Activated CD4-positive, alpha-beta T cell treated with anti-CD3 and anti-CD28 coated beads, Interleukin-2, amount 50 U/mL, for 24 hours (primary cell): ENCODE results near the gene RC3H1.
"Not testable (repeated sequence)": the region's sequence is repeated elsewhere in the genome, so short reads cannot be mapped to it uniquely, and the experiment has no call there.

Experiments
- DNase-seq, 2 donors: peaks; one replicate each; pipeline ENCODE4 v3.0.0-alpha.2; 2020; ENCODE audit warnings: low read depth in 1 of 2, low spot score in 1 of 2

The RC3H1 gene

GRCh38 chr1:173960625-173961024 is 61.5 kb downstream of the RC3H1 start:
- DNase-seq = no peak

GRCh38 chr1:173954179-173954578 is 68.0 kb downstream of the RC3H1 start:
- no peak for DNase-seq

- no peak for DNase-seq
Observed at GRCh38 chr1:173948594-173948993, 73.6 kb downstream of the RC3H1 start.

GRCh38 chr1:173946380-173946921 is 75.7 kb downstream of the RC3H1 start:
- DNase-seq = no peak

DNA sequence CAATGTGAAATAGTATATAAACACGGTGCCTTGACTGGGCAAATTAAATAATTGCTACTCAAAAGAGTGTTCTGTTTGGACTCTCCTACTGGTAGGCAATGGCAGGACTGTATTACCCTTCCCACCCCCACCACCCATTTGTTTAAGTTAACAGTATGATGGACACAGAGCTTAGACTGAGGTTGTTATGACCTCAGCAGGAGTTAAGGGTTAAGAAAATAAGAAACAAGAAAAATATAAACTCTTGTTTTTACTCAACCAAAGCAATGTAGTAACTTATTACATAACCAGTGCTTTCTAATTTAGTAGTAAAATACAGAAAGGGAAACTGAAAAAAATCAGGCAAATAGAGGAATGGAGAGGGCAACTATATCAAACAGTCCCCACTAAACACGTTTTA is 85.1 kb downstream of the RC3H1 start:
- no peak for DNase-seq

GRCh38 chr1:173934440-173934839 is 87.7 kb downstream of the RC3H1 start:
- no peak for DNase-seq

DNA sequence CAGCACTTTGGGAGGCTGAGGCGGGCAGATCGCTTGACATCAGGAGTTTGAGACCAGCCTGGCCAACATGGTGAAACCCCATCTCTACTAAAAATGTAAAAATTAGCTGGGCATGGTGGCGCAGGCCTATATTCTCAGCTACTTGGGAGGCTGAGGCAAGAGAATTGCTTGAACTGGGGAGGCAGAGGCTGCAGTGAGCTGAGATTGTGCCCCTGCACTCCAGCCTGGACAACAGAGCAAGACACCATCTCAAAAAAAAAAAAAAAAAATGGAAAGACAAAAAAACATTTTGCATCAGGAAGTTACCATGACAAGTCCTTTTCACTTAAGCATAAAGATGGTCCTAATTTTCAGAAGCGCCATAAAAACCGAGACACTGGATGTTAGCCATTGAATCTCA is 91.6 kb downstream of the RC3H1 start:
- not testable (repeated sequence) for DNase-seq

DNA sequence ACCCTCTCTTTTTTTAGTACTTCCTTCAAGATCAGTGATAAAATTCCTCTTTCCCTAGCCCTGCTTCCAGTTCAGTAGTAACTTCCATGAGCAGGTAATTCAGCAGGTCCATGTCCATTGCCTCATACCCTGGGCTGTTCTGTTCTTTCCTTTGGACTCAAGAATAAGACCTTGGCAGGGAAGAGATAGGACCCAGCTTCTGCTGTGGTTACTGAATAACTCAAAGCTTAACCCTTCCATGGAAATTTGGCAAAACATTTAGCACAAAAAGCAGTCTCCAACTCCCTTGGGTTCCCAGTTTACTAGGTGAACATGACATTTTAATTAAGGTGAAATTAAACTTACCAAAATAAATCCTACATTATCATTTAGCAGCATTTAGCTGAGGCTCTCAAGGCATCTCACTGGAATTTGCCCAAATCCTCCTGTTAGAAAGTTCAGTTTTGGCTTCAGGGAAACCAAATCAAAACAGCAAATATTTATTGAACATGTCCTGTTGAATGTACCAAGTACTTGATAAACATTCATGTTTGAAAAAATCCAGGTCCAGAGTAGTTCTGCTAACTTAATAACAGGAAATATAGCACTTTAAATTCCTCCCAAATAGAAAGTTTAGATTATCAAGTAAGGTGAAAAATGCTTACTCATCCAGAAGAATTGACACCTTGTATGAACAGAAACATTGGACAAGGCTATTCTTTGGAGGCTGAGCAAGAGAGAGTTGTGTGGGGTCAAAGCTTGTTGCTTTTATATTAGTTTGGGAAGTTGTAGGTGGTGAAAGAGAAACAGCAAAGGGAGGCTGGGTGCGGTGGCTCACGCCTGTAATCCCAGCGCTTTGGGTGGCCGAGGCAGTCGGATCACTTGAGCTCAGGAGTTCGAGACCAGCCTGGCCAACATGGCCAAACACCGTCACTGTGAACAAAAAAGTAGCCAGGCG is 96.6 kb downstream of the RC3H1 start:
- no peak for DNase-seq

GRCh38 chr1:173920861-173921260 is 101.3 kb downstream of the RC3H1 start:
- DNase-seq = no peak

- no peak for DNase-seq
Observed at GRCh38 chr1:173917635-173918493, 104.3 kb downstream of the RC3H1 start.

DNA sequence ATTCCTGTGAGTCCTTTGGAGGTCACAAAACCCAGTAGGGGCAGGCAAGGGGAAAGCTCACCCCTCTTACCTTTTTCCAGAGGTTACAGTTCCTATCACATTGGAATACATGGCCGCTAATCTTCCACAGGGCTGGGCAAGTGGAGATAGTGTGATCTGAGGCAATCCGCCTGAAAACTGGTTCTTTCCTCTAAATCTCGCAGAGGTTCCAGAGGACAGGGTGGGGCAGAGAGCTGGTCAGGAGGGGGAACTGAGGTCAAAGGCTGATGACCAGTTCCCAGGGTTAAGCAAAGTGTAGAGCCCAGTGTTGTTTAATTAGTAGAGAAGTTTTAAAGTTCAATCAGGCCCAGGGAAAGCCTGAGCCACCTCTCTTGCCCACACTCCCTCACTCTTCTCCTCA is 105.0 kb downstream of the RC3H1 start, which contains the start of gene SERPINC1:
Gene SERPINC1 (minus strand): TSS at position 179 of the 400 bp plus-strand sequence. CDS start 68 bp downstream, at position 111.
- no peak for DNase-seq

DNA sequence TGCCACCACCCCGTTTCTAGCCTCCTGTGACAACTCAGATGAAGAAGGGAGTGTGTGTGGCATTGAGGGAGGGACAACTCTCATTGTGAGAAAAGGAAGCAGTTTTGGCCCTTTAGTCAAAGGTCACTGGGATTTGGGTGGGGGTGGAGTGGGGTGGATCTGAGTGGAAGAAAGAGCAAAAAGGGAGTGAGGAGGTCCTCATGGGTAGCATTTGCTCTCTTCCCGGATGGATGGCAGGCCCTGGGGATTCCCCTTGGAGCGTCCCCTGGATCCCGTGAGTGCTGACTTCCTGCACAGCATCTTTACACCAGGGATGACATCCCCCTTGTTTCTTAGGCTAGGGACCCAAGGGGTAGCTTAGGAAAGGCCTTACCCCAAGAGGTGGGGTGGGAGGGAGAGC is 105.5 kb downstream of the RC3H1 start:
- DNase-seq = no peak

- DNase-seq = no peak
Observed at GRCh38 chr1:173915596-173915995, 106.6 kb downstream of the RC3H1 start.

DNA sequence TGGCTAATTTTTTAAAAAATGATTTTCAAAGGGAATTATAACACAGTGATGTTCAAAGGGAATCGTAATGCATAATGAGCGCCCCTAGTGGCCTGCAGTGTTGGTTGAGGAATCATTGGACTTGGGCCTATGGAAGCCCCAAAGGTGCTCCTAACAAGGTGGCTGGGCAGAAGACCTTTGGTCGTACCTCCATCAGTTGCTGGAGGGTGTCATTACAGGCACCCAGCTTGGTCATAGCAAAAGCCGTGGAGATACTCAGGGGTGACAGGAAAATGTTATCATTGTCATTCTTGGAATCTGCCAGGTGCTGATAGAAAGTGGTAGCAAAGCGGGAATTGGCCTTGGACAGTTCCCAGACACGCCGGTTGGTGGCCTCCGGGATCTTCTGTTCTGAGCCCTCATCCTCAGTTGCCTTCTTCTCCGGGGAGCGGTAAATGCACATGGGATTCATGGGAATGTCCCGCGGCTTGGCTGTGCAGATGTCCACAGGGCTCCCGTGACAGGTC is 107.7 kb downstream of the RC3H1 start:
- DNase-seq = no peak

DNA sequence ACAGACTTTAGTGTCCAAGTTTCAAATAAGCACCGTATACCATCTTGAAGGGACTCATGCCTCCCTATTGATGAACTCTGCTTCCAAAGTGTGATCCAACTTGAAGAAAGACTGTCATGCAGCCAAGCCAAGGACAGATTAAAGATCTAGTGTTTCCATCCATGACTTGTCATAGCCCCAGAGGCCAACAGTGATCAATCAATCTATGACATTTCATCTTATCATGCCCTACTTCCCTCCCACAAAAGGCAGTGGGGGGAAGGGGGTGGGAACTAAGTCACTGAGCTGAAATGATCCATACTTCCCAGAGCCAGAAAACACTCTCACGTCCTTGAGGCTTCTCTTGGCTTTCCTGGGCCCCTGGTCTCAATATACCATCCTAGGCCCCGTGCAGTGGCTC is 109.0 kb downstream of the RC3H1 start:
- DNase-seq = no peak

- no peak for DNase-seq
Observed at GRCh38 chr1:173903827-173904531, 118.2 kb downstream of the RC3H1 start.

DNA sequence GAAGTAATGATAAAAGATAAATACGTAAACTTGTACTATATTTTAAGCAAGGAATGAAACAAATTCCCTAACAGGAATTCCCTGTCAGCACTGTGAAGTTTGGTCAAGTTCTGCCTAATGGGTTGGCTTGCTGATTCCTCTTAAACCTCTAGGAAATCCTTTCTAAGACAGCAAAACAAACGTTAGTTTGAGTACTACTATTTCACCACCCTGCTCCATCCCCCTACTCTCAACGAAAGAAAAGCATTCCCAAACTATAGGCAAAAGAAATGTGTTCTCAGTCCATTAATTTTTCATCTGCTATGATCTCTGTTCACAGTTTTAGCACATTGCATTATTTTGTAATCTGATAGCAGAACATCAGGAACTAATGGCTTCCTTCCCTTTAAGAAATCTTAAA is 121.2 kb downstream of the RC3H1 start:
- DNase-seq = no peak

GRCh38 chr1:173900427-173900826 is 121.7 kb downstream of the RC3H1 start:
- no peak for DNase-seq

GRCh38 chr1:173894189-173894588 is 128.0 kb downstream of the RC3H1 start:
- DNase-seq = no peak

DNA sequence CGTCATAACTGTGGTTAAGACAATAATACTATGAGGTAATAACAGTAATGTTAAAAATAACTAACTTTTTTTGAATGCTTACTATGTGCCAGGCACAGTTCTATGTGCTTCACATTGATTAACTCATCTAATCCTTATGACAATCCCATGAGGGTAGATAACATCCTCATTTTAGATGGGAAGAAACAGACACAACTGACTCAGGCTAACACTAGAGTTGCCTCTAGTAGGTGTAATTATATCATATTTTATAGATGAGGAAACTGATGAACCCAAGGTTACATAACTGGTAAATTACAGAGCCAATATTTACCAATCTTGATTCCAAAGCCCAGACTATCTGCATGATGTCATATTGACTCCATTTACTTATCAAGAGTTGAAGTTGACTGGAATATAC is 128.5 kb downstream of the RC3H1 start:
- DNase-seq = no peak

GRCh38 chr1:173889885-173890284 is 132.3 kb downstream of the RC3H1 start:
- DNase-seq = no peak
